HL-60 (cell line): Measurements from ENCODE around the gene RPS6KC1.
"Not testable (repeated sequence)": the region's sequence is repeated elsewhere in the genome, so short reads cannot be mapped to it uniquely, and the experiment has no call there.

Experiments used
- CTCF ChIP-seq: IDR thresholded peaks from one replicate; pipeline ENCODE4 v1.5.1; 2011; ENCODE audit warnings: low read length, control low read depth, inconsistent platforms; ENCODE audit not compliant: insufficient read depth
- POLR2AphosphoS5 ChIP-seq: IDR thresholded peaks from 2 replicates; pipeline ENCODE4 v1.6.1; 2012; ENCODE audit warnings: low read depth
- REST ChIP-seq: IDR thresholded peaks from 2 replicates; pipeline ENCODE4 v1.6.1; 2012; ENCODE audit warnings: low read depth; ENCODE audit not compliant: insufficient replicate concordance

GRCh38 chr1:213196328-213197054 is 145.4 kb downstream of the RPS6KC1 start:
- TF ChIP-seq CTCF, REST, POLR2AphosphoS5: not testable (repeated sequence)
